ENCODE measurements around the gene SIPA1L3.

The SIPA1L3 gene

GRCh38 chr19:37947778-37948177 is 40.8 kb downstream of the SIPA1L3 start:
- DNase-seq, result no peak

DNA sequence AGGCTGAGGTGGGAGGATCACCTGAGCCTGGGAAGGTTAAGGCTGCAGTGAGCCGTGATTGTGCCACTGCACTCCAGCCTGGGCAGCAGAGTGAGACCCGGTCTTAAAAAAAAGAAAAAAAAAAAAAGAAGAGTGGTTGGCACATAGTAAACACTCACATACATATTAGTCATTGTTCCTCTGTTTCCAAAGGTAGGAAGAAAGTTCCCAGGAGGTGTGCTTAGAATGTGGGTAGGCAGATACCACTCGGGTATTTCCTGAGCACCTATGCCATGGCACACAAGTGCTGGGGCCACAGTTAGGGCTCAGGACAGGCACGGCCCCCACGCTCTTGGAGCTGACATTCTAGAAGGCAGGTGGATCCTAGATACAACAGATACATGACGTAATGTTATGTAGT is 41.4 kb downstream of the SIPA1L3 start:
- no peak for DNase-seq

DNA sequence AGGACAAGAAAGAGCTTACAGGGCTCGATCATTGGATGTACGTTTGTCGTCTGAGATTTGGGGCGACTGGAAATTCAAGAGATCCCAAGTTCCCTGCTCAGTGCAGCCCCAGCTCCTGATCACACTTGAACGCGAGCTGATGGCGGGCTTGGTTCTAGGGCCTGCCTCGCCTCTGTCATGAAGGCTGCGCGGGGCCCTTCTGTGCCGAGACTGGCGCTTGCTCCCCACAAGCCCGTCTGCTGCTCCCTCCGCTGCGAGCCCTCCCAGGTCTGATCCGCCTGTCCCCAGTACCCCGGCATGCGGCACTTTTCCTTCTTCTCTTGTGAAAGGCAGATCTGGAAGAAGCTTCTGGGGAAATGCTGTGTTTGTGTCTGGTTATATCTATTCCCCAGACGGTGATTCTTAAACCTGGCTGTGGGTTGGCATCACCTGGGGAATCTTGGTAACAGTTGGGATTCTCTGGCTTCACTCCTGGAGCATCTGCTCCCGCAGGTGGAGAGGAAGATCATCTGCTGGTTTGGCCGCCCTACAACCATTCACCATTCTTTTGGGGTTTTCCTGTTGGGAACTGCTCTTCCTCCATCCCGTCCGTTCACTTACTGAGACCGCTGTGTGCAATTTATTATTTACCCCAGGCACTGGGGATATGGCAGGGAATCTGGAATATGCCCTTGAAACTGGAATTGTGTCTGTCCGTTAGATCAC is 43.6 kb downstream of the SIPA1L3 start:
- no peak for DNase-seq

- no peak for DNase-seq
Observed at GRCh38 chr19:37951816-37952210, 44.8 kb downstream of the SIPA1L3 start.

DNA sequence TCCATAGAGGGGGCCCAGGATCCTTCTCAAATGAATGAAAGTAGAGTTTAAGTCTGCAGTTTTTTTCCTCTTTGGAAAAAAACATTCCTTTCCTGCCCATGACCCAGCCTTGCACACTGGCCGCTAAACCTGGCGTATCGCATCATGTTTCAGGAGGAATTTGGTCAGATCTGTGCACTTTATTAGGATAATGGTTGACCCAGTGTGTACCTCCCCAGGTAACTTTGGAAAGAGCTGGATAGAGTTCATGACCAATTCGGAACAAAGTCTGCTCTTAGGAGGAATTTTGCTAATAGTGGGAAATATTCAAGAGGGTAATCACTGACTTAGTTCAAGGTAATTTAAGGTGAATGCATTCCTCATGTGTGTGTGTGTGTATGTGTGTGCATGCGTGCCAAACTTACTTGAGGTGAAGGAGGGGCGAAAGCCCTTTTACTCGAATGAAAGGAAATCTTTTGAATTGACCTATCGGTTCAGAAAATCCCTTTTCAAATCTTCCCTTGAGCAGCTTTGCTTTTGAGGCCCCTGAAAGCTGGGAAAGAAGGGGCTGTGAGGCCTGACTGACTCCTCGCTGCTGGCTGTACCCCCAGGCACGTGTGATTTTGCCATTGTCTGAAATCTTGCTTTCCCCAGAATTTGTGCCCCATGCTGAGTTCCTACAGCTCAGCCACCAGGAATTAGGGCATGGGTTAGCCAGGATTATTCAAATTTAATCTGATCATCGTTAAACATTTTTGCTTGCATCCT is 46.3 kb downstream of the SIPA1L3 start:
- DNase-seq, result no peak

DNA sequence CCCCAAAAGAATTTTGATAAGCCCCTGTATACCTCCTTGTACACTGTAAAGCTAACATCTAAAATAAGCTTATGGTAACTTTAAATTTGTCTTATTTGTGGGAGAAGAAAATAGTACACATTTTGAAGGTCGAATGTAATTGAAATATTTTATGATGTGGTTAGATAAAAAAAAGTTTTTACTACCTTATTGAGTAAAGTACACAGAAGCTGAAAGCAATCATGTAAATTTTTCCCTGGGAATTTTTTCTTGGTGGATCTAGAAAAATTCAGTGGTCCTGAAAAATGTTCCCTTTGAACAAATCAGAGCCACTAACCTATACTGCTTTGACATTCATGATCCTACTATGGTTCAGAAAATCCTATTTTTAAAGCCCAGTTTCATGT is 46.9 kb downstream of the SIPA1L3 start:
- no peak for DNase-seq

GRCh38 chr19:37954421-37954874 is 47.4 kb downstream of the SIPA1L3 start:
- no peak for DNase-seq

GRCh38 chr19:37955986-37956385 is 49.0 kb downstream of the SIPA1L3 start:
- no peak for DNase-seq

DNA sequence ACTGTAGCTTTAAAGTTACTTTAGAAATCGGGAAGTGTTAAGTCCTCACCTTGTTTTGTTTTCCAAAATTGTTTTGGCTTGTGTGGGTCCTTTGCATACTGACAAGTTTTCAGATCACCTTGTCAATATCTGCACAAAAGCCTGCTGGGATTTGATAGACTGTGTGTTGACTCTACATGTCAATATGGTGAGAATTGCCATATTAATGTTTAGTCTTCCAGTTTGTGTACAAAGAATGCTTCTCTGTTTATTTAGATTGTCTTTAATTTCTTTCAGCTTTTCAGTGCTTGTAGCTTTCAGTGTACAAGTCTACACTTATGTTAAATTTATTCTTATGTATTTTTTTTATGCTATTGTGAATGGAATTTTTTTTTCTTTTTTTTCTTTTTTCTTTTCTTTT is 50.2 kb downstream of the SIPA1L3 start:
- no peak for DNase-seq

DNA sequence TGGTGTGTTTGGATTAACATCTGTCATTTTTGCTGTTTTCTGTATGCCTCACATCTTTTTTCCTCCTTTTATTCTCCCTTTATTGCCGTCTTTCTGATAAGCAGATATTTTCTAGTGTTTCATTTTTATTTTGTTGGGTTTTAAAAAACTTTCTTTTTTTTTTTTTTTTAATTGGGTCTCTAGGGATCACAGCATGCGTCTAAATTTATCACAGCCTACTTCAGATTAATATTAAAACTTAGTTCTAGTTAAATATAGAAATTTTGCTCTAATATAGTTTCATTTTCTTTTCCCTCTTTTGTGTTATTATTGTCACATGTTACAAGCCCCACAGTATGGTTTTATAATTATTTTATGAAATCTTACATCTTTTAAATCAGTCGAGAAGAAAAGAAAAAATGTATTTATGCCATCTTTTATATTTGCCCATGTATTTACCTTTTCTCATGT is 52.7 kb downstream of the SIPA1L3 start:
- no peak for DNase-seq

DNA sequence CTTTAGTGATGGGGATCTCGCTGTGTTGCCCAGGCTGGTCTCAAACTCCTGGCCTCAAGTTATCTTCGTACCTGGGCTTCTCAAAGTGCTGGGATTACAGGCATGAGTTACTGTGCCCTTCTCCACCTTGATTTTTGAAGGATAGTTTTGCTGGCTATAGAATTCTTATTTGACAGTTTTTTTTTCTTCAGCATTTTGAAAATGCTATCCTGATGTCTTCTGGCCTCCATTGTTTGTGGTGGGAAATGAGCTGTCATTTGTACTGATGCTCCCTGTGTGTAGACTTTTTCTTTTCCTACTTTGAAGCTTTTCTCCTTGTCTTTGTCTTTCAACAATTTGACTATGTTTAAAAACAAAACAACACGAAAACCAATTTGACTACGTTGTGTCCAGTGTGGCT is 54.2 kb downstream of the SIPA1L3 start:
- DNase-seq, result no peak

DNA sequence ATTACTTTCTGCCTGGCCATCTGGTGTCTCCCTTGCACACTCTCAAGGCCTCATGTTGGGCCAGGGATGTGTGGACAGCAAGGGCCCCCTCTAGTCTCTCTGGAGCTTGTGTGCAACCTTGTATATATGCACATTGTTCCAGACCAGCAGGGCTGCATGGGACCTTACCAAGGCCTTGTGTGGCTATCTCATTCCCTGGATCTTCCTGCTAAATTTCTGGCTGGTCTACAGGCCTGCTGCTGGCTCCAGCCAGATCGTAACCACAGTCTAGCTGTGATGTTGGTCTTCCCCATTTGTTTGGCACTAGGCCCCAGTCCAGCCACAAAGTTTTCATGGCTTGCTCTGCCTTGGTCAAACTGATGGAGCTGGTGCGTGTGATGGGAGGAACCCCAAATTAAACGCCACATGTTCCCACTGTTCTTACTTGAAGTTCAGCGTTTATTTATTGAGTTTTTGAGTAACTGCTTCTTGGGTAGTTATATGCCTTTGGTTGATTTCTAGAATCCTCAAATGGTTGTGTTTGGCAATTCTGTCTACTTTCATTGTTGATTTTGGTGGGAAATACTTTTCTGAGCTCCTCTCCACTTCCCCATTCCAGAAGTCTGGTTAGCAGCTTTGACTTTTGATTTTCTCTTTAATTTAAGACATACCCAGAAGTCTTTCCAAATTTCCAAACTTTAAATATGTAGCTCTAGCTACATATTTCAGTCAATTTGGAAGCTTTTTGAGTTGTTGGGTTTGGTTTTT is 56.4 kb downstream of the SIPA1L3 start:
- no peak for DNase-seq

- DNase-seq, result no peak
Observed at GRCh38 chr19:37964109-37964508, 57.1 kb downstream of the SIPA1L3 start.

DNA sequence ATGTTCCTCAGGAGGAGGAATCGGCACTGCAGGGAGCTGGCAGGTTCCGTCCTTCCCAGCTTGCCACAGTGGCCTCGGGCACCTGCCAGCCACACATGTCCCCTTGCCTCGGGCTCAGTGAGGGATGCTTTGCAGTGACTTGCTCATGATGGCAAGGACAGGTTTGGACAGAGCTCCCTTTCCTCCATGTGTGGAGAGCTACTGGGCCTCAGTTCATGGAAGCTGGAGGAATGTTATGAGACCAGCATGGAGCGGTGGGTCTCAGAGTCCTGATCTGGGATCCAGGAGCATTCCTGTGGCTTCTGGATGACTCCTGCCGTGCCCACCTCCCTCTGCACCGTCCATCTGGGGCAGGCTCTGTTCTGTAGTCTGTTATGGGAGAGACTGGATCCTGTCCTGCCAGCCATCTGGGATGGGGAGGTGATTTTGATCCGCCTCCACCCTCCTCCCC is 59.2 kb downstream of the SIPA1L3 start:
- no peak for DNase-seq

DNA sequence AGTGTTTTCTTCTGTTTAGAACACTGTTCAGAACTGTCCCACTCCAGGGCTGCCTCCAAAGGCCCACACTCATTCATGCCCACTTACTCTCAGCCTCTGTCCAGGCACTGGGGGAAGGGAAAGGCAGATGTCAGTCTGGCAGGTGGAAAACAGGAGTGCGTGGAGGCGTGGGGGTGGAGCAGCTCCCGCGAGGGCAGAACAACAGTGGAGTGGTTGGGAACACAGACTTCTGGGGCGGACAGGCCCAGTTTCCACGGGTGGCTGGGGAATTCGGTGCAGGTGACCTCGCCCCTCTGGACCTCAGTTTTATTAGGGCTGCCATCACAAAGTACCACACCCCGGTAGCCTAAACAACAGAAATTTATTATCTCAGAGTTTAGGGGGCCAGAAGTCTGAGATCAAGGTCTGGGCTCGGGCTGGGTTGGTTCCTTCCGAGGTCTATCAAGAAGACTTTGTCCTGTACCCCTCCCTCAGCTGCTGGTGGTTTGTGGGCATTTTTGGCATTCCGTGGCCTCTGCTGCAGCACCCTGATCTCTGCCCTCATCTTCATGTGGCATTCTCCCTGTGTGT is 59.7 kb downstream of the SIPA1L3 start:
- no peak for DNase-seq

DNA sequence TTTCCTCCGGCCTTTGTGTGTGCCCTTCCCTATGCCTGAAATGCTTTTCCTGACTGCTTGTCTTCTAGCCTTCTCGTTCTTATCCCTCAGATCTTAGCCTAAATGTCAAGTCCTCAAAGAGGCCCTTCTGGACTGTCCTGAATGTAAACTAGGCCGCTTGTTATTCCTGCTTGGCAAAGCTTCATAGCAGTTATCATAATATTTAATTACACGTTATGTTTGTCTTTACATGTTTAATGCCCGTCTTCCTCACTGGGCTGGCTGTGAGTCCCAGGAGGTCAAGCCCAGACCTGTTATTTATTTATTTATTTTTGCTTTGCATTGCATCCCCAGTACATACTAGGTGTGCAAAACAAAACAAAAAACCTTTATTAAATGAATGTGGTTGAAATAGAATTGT is 62.7 kb downstream of the SIPA1L3 start:
- DNase-seq, result no peak

DNA sequence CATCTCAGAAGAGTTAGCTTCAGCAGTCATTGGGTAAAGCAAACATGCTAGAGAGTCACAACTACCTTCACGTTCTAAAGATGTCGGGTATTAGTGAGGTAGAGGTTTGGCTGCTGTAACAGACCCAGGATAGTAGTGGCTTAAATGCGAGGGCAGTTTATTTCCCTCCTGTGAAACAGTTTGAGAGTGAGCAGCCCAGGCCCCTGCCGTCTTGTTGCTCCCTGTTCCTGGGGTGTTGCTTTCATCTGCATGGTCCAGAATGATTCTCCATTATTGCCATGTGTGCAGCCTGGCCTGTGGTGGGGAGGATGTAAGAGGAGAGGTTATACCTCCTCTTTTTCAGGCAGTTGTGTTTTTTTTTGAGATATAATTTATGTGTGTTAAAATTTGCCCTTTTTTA is 63.7 kb downstream of the SIPA1L3 start:
- no peak for DNase-seq

- DNase-seq, result no peak
Observed at GRCh38 chr19:37972803-37973202, 65.8 kb downstream of the SIPA1L3 start.

- DNase-seq, result no peak
Observed at GRCh38 chr19:37973666-37974065, 66.7 kb downstream of the SIPA1L3 start.

- DNase-seq, result no peak
Observed at GRCh38 chr19:37975071-37975470, 68.1 kb downstream of the SIPA1L3 start.

GRCh38 chr19:37975596-37976515 is 68.8 kb downstream of the SIPA1L3 start:
- no peak for DNase-seq

DNA sequence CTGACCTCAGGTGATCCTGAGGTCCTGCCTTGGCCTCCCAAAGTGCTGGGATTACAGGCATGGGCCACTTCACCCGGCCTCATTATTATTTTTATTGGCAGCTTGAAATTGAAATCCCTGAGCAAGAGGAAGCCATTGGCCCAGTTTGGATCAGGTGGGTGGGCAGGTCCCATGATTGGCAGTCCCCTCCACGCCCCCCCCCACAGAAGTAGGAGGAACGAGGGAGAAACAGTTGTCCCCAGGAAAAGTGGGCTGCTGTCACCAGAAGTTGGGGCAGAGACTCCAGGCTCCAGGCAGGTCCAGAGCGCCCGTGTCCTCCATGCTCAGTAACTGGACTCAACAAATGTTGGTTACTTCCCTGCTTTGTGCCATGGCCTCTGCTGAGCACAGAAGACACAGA is 70.4 kb downstream of the SIPA1L3 start:
- no peak for DNase-seq

Data from NCI-H2227 treated with DMSO at 0.1 percent for 48 hours (cell line).